Fibroblast of mammary gland (primary cell): ENCODE measurements around the gene CCDC102A.

Experiments
- DNase-seq: peaks from one replicate; pipeline ENCODE4 v3.0.0-alpha.2; 2010; ENCODE audit warnings: low read depth
- H3K4me3 ChIP-seq: 2 replicates; pipeline ENCODE4 v1.5.1; 2011; ENCODE audit warnings: low read depth, mild to moderate bottlenecking, low read length, moderate library complexity; ENCODE audit not compliant: control insufficient read depth
- TF ChIP-seq, protein P1 (sequence below): conservative IDR thresholded peaks from 2 replicates; pipeline ENCODE4 v1.5.1; 2011; ENCODE audit warnings: low read depth, low read length, inconsistent platforms; ENCODE audit not compliant: control insufficient read depth, insufficient read depth

The CCDC102A gene

DNA sequence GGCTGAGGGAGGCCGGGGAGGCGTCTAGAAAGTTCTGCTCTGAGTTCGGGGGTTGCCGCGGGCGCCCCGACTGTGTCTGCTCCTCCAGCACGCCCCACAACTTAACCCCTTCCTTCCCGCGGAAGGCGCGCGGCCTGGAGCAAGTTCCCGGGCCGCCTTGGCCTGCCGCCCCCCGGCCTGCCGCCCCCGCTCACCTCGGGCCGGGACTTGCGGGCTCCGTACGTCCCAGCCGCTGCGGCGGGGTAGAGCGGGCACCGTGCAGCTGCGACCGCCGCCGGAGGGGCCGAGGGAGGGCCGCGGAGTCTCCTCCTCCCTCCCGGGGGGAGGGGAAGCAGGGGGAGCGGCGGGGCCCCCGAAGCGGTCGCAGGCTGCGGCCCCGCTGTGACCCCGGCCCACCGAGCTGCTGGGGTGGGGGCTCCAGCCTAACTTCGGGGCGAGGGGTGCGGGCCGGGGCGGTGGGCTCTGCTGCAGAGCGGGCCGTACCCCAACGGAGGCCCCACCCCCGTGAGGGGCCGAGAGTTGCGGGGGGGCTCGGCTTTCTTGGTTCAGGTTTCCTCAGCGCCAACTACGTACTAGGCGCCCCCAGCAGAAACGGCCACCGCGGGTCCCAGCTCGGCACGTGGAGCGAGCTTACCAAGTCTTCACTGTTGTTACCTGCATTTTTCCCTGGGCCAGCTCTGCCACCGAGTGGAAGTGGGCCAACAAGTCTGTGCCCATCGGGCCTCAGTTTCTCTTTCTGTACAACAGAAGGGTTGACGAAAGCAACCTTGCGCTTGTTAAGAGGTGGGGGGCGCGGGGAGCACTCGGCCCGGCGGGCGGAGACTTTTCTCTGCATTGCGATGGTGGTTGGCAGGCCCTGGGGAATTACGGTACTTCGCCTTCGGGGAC lies at the start of gene CCDC102A:
TSS of gene CCDC102A (minus strand) at position 266 of the 888 bp plus-strand sequence. CDS start 7,394 bp downstream, outside the sequence.
- TF ChIP-seq, protein P1, sequence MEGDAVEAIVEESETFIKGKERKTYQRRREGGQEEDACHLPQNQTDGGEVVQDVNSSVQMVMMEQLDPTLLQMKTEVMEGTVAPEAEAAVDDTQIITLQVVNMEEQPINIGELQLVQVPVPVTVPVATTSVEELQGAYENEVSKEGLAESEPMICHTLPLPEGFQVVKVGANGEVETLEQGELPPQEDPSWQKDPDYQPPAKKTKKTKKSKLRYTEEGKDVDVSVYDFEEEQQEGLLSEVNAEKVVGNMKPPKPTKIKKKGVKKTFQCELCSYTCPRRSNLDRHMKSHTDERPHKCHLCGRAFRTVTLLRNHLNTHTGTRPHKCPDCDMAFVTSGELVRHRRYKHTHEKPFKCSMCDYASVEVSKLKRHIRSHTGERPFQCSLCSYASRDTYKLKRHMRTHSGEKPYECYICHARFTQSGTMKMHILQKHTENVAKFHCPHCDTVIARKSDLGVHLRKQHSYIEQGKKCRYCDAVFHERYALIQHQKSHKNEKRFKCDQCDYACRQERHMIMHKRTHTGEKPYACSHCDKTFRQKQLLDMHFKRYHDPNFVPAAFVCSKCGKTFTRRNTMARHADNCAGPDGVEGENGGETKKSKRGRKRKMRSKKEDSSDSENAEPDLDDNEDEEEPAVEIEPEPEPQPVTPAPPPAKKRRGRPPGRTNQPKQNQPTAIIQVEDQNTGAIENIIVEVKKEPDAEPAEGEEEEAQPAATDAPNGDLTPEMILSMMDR = no peak
- peak within 1 kb of the TSS; percentile 76 for H3K4me3 ChIP-seq
- DNase-seq = no peak

DNA sequence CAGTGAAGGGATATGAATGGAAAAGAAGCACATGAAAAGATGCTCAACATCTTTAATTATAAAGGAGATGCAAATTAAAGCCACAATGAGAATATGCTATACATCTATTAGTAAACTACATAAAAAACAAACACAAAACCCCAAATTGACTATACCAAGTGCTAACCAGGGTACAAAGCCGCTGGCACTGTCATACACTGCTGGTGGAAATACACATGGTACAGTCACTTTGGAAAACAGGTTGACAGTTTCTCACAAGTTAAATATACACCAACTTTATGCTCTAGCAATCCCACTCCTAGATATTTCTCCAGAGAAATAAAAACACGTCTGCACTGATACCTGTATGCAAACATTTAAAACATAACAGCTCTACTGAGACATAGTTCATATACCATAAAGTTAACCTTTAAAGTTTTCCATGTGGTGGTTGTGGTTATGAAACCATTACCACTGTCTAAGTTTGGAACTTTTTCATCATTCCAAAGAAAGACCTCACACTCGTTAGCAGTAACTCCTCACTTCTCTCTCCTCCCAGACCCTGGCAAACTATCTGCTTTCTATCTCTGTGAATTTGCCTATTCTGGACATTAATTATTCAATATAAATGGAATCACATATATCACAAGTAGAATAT lies 48.8 kb upstream of the CCDC102A start:
- no peak for DNase-seq
- TF ChIP-seq, protein P1 = no peak

GRCh38 chr16:57579361-57579665 lies 42.9 kb upstream of the CCDC102A start:
- DNase-seq = no peak
- no peak overlapping the region for H3K4me3 ChIP-seq
- TF ChIP-seq, protein P1 = no peak

More for the DNA sequence above, 48.8 kb upstream of the CCDC102A start:
- no peak overlapping the region for H3K4me3 ChIP-seq

DNA sequence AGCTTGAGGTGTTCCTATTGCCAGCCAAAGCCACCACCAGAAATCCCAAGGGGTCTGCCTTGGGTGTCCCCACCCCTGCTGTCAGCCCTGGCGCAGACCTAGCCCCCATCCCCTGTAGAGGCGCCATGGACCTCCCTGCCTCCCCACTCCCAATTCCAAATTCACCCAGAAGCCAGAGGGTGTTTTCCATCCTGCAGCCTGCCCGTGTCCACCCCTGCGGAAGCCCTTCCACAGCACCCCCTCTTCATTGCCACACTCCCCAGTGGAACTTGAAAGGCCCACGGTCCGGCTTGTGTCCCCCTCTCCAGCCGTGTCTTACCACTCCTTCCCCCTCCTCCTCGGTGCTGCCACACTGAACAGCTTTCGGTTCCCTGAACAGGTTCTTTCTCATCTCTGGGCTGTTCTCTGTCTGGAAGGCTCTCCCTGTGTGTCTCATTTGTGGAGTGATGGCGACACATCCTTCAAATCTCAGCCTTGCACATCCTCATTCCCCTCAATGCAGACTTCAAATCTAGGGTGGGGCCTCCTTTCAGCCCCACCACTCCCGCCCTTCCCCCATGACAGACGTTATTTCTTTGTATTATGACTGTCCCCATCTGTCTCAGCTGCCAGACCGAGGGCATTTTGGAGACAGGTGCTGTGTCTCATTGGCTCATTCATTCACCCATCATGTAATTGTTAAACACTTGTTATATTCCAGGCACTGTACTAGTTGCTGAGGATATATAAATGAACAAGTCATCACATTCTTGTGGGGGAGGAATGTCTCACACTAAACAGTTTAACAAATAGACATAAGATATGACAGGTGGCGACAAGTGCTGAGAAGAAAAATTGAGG lies 42.4 kb upstream of the CCDC102A start:
- TF ChIP-seq, protein P1 = no peak
- DNase-seq = no peak
- no peak overlapping the region for H3K4me3 ChIP-seq

- no peak overlapping the region for H3K4me3 ChIP-seq
- TF ChIP-seq, protein P1 = no peak
- no peak for DNase-seq
Observed at GRCh38 chr16:57577691-57578224, 41.4 kb upstream of the CCDC102A start.

- H3K4me3 ChIP-seq = no peak overlapping the region
- no peak for DNase-seq
- TF ChIP-seq, protein P1 = no peak
Observed at GRCh38 chr16:57577214-57577613, 40.8 kb upstream of the CCDC102A start.
